Stimulated activated CD8-positive, alpha-beta memory T cell treated with anti-CD3 and anti-CD28 coated beads, Interleukin-15, amount 100 ng/mL, for 1 hour (primary cell): Measurements from ENCODE around the gene SNX3.
A peak's percentile ranks its signal among the peaks of the same experiment; 100 is the strongest.
"Not testable (repeated sequence)": the region's sequence is repeated elsewhere in the genome, so short reads cannot be mapped to it uniquely, and the experiment has no call there.

ENCODE experiments used
- DNase-seq: peaks from one replicate; pipeline ENCODE4 v3.0.0-alpha.2; 2020; ENCODE audit warnings: low read depth

Gene SNX3

GRCh38 chr6:108260809-108261569, at the start of gene SNX3:
Gene SNX3 (minus strand): TSS chr6:108261040. CDS start chr6:108260921, 119 bp downstream.
- DNase-seq = peak; percentile 70

- no peak for DNase-seq
Observed at GRCh38 chr6:108309844-108310243, 49.0 kb upstream of the SNX3 start.

- DNase-seq = not testable (repeated sequence)
Observed at GRCh38 chr6:108308641-108309040, 47.8 kb upstream of the SNX3 start.

GRCh38 chr6:108304646-108305045, 43.8 kb upstream of the SNX3 start:
- DNase-seq = no peak

GRCh38 chr6:108302386-108302785, 41.5 kb upstream of the SNX3 start:
- DNase-seq = no peak

- DNase-seq = no peak
Observed at GRCh38 chr6:108295676-108296075, 34.8 kb upstream of the SNX3 start.

- peak; percentile 78 for DNase-seq
Observed at GRCh38 chr6:108294727-108295625, 34.1 kb upstream of the SNX3 start, which contains the start of gene AFG1L. Gene AFG1L (plus strand): TSS chr6:108295054. CDS start chr6:108295080, 26 bp downstream.

GRCh38 chr6:108294297-108294726, 33.5 kb upstream of the SNX3 start:
- DNase-seq = no peak

- no peak for DNase-seq
Observed at GRCh38 chr6:108293527-108294296, 32.9 kb upstream of the SNX3 start.

- DNase-seq = not testable (repeated sequence)
Observed at GRCh38 chr6:108292561-108292960, 31.7 kb upstream of the SNX3 start.

GRCh38 chr6:108291091-108291490, 30.3 kb upstream of the SNX3 start:
- no peak for DNase-seq

- no peak for DNase-seq
Observed at GRCh38 chr6:108288742-108289141, 27.9 kb upstream of the SNX3 start.

GRCh38 chr6:108287373-108287772, 26.5 kb upstream of the SNX3 start:
- no peak for DNase-seq

- DNase-seq = no peak
Observed at GRCh38 chr6:108286366-108286765, 25.5 kb upstream of the SNX3 start.

- no peak for DNase-seq
Observed at GRCh38 chr6:108285381-108285780, 24.5 kb upstream of the SNX3 start.

- DNase-seq = no peak
Observed at GRCh38 chr6:108277831-108278230, 17.0 kb upstream of the SNX3 start.

- no peak for DNase-seq
Observed at GRCh38 chr6:108277295-108277694, 16.5 kb upstream of the SNX3 start.

- DNase-seq = no peak
Observed at GRCh38 chr6:108275976-108276375, 15.1 kb upstream of the SNX3 start.

- DNase-seq = no peak
Observed at GRCh38 chr6:108274546-108274945, 13.7 kb upstream of the SNX3 start.

GRCh38 chr6:108269955-108270354, 9.1 kb upstream of the SNX3 start:
- DNase-seq = not testable (repeated sequence)

GRCh38 chr6:108268845-108269244, 8.0 kb upstream of the SNX3 start:
- DNase-seq = no peak

GRCh38 chr6:108263371-108263770, 2.5 kb upstream of the SNX3 start:
- DNase-seq = no peak
